Coronary artery (tissue), 2 donors: ENCODE measurements around the gene BANF2.

ENCODE experiments used
- DNase-seq: peaks from one replicate; pipeline ENCODE4 v3.0.0-alpha.2; 2017; ENCODE audit warnings: low spot score
- H3K27ac ChIP-seq, 2 donors: fragments of 200-600 bp; sonication (generic); one replicate each; pipeline ENCODE4 v1.5.1; 2016 to 2019
- H3K4me3 ChIP-seq: fragments of 200-600 bp; sonication (generic); 2 replicates; pipeline ENCODE4 v1.5.1; 2016; ENCODE audit warnings: mild to moderate bottlenecking, moderate library complexity
- TF ChIP-seq, protein P1 (sequence below): fragments of 200-600 bp; sonication (generic); IDR thresholded peaks from one replicate; pipeline ENCODE4 v1.5.1; 2019; ENCODE audit warnings: antibody characterized with exemption

The BANF2 gene

DNA sequence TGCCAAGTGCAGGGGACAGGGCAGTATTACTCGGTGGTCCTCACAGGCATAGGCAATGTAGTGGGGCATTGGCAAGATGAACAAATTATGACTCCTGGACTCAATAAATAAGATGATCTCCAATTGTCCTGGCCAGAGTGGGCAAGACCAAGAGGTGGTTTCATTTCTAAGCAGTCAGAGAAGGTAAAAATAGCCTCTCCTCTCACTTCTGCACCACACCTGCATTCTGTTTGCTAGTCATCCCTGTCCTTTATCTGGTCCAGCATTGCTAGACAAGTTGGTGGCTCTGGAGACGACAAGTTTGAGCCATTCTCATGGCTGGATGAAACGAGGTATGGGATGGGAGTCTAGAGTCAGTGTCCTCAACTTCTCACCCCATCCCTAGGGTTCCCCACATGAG lies 83.0 kb downstream of the BANF2 start:
- DNase-seq: no peak
- Histone ChIP-seq H3K27ac (no peak overlapping the region), H3K4me3 (no peak overlapping the region)
- TF ChIP-seq, protein P1, sequence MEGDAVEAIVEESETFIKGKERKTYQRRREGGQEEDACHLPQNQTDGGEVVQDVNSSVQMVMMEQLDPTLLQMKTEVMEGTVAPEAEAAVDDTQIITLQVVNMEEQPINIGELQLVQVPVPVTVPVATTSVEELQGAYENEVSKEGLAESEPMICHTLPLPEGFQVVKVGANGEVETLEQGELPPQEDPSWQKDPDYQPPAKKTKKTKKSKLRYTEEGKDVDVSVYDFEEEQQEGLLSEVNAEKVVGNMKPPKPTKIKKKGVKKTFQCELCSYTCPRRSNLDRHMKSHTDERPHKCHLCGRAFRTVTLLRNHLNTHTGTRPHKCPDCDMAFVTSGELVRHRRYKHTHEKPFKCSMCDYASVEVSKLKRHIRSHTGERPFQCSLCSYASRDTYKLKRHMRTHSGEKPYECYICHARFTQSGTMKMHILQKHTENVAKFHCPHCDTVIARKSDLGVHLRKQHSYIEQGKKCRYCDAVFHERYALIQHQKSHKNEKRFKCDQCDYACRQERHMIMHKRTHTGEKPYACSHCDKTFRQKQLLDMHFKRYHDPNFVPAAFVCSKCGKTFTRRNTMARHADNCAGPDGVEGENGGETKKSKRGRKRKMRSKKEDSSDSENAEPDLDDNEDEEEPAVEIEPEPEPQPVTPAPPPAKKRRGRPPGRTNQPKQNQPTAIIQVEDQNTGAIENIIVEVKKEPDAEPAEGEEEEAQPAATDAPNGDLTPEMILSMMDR: no peak

DNA sequence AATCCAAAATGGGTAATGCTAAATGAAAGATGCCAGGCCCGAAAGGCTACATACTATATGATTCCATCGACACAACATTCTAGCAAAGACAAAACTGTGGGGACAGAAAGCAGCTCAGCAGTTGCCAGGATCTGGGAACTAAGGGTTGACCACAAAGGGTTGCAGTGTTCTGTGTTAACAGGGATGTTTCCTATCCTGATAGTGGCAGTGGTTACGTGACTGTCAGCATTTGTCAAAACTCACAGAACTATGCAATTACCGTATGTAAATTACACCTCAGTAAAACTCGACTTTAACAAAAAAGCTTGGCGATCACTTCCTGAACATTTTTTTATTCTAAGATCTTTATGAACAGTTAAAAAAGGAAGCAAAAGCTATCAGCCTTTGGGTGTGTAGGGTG lies 83.9 kb downstream of the BANF2 start:
- Histone ChIP-seq H3K4me3 (no peak overlapping the region), H3K27ac (no peak overlapping the region)
- TF ChIP-seq, protein P1: no peak
- no peak for DNase-seq

DNA sequence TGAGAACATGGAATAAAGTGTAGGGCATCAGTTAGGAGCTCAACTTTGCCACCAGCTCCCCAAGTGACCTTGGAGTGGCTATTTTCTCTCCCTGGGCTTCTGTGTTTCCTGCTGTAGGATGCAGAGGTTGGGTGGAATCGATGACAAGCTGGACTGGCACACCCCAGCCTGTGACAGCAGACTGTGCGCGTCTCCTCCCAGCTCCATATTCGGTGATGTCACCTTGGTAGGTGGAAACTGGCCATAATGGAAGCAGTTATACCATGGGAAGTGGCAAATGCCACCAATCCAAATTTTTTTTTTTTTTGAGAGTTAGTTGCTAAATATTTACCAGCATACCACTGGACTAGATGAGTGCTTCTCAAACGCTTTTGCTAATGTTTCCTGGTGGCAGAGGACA lies 85.2 kb downstream of the BANF2 start:
- Histone ChIP-seq H3K4me3 (no peak overlapping the region), H3K27ac (no peak overlapping the region)
- no peak for DNase-seq
- TF ChIP-seq, protein P1: no peak
